GM18502 (cell line): ENCODE measurements around the gene ENTR1.
A peak's percentile ranks its signal among the peaks of the same experiment; 100 is the strongest.
"Not testable (repeated sequence)": the region's sequence is repeated elsewhere in the genome, so short reads cannot be mapped to it uniquely, and the experiment has no call there.

Experiments used
- ATAC-seq: cut with Tn5 transposase; IDR thresholded peaks from one replicate; pipeline ENCODE4 v1.9.1; 2021; ENCODE audit warnings: mild to moderate bottlenecking; ENCODE audit not compliant: unreplicated experiment, poor library complexity

The ENTR1 gene

DNA sequence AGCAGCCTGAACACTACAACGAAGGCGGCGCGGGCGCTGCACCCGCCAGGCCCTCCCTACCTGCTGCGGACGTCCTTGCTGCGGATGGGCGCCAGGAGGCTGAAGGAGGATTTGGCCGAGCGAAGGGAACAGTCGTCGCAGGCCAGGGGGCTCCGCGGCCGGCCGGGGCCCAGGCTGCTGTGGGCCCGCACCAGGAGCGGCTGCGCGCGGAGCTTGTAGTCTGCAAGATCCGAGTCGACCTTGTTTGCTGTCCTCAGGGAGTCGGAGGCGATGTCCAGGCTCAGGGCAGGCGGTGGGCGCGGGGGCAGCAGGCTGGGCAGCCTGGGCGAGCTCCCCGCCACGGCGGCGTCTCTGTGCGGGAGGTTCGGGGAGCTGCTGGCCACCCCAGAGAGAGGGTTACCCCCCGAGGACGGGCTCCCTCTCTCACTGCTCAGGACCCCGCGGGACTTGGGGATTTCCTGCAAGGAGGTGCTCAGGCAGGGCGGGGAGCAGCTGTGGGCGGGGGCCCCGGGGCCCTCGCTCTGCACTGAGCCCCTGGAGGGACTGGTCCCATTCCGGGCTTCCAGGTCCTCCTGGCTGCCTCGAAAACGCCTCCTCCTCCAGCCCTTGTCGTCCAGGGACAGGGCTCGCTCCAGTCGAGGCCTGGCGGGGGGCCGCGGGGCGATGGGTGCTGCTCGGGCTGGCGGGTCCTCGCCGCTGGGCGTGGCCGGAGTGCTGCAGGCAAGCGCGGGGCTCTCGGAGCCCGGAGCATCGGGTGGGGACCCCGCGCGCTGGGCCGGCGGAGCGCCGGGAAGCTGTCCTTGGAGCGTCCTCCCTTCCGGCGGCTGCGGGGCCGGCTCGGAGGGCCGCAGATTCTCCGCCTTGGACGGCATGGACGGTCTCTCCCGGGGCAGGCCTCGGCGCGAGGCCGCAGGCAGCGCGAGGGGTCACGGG lies 28.4 kb upstream of the ENTR1 start:
- ATAC-seq = peak; percentile 52

DNA sequence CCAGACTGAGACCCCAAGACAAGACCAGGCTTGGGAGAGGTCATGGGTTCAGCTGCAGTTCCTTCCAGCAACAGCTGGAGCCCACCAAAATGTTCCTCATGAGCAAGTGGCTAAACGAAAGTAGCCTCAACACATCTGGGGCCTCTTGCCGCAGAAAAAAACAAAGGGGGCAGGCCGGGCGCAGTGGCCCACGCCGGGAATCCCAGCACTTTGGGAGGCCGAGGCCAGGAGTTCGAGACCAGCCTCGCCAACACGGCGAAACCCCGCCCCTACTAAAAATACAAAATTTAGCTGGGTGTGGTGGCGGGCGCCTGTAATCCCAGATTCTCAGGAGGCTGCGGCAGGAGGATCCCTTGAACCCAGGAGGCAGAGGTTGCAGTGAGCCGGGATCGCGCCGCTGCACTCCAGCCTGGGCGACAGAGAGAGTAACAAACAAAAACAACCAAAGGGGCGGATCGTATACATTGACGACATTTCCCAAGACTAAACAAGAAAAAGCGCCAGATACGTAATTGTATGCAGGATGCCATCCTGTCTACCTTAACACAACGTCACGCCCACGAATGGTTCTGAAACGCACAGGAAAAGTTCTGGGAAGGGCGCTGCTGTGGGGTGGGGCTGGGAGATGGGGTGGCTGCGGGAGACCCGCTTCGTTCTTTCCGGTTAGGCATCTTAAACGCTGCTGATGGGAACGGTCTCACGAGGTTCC lies 27.6 kb upstream of the ENTR1 start:
- no peak for ATAC-seq

GRCh38 chr9:136437430-136437829 lies 27.0 kb upstream of the ENTR1 start:
- no peak for ATAC-seq

DNA sequence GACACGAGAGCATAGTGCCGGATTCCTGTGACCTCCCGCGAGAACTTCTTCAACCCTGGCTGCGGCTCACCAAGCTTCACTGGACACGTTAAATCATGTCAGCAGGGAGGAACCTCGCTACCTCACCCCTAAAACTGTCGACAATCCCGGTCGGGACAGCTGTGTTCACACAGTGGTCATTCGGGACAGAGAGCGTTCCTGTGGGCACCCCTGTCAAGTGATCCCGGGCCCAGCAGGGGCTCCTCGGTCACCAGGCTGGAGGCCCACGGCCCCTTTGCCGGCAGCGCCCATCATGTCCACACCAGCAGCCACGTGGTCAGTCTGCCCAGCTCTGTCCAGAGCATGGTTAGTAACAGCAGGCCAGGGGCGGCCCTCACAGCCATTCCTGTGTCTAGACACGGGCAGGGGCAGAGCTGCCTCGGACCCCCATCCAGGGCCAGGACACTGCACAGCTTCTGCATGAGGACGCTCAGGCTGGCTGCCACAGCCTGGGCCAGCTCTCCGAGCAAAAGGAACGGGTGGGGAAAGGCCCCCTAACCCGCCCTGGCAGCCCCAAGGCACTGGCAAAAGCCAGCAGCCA lies 25.7 kb upstream of the ENTR1 start:
- no peak for ATAC-seq

DNA sequence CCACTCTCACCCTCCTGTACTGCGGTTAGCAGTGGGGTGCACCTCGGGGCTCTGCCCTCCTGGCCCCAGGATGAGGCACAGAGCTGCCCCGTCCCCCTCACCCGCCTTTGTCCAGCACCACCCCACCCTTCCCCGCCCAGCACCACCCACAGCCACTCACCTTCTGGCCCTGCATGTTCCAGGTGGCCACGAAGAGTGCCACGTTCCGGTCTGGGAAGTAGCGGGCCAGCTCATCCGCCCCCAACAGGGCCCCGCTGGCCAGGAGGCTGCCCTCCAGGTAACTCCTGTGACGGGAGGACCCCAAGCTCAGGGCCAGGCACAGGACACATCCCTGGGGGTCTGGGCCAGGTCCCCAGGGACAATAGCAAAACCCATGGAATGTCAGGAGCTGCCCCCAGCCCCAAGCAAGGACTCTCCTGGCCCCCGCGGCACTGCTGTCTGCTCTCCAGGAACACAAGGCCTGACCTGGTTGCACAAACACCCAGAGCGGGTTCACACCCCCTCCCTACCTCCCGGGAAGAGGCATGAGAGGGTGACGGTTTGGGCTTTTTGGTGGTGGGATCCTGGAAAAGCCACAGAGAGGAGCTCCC lies 24.3 kb upstream of the ENTR1 start:
- no peak for ATAC-seq

- no peak for ATAC-seq
Observed at GRCh38 chr9:136433849-136434579, 23.6 kb upstream of the ENTR1 start.

- ATAC-seq = no peak
Observed at GRCh38 chr9:136433043-136433715, 22.8 kb upstream of the ENTR1 start.

- no peak for ATAC-seq
Observed at GRCh38 chr9:136432591-136432990, 22.2 kb upstream of the ENTR1 start.

GRCh38 chr9:136431782-136432350 lies 21.5 kb upstream of the ENTR1 start:
- ATAC-seq = no peak

DNA sequence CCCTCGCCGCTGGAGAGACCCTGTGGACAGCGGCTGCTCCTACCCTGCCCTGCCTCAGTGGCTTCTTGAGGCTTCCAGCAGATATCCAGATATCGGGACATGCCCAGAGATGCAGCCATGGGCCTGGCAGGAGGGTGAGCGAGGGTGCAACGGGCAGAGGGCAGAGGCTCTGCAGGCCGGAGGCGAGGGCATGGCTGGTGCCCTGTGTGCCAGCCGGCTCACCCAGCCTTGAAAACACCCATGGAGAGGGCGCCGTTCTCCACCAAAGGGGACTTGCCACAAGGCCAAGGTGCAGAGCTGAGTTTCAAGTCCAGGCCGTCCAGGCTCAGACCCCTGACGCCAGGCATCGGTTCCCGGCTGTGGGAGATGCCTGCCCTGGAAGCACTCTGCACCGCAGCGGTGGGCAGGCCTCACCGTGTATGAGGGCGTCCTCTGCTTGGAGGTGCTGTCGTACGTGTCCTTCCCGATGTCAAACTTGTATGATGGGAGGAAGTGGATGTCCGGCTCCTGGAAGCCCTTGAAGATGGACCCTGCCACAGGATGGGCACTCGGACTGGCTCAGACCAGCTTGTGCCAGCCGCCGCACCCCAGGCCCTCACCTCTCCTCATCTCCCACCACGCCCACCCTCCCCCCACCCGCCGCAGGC lies 20.3 kb upstream of the ENTR1 start:
- ATAC-seq = no peak

DNA sequence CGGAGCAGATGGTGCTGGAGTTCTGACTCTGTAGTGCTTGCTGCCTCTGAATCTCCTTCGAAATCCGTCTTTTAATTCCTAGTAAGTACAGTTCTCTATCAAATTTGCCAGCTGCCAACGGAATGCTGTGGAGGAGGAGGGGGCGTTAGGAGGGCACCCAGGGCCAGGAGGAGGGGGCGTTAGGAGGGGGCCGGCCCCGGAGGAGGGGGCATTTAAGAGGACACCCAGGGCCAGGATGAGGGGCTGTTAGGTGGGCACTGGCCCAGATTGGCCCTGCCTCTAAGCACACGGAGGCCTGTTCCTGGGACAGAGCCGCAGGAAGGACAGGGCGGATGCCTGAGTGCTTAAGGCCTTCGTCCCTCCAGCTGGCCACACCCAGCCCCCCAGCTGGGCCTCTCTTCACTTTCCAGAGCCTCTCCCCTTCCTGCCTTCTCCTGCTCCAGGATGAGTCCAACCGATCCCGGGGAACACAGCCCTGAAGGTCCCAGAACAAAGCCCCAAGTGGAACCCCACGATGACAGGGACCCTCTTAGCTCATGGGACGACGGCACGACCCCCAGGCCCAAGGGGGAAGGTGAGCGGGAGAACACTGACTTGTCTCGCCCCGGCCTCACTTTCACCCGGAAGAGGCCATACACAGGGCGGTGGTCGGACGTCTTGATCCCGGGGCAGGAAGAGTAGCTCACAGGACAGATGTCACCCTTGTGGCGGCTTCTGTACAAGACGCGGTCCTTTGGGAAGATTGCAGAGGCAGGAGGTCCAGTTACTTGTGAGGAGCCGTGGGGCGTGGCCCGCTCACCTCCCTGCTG lies 19.5 kb upstream of the ENTR1 start:
- no peak for ATAC-seq

DNA sequence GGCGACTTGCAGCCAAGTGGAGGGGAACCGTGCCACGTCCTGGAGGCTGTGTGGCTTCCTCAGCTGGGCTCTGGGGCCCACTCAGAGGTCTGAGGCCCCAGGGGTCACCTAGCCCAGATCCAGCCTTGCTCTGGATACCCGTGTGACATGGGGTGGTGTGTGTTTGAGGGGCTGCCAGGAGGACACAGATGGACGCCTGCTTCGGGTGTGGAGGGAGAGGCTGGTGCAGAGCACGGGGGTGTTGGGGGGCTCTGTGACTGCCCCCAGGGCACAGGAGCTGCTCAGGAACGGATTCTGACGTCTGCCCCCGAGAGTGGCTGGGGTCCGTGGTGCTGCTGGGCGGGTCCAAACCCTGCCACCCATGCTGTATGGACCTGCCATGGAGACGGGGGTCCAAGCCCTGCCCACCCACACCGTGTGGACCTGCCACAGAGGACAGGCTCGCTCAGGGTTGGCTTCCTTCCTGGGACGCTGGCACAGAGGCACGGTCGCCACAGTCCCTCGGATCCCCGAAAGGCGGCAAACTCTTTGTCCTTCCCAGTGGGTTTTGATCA lies 18.7 kb upstream of the ENTR1 start:
- no peak for ATAC-seq

GRCh38 chr9:136426787-136427186 lies 16.4 kb upstream of the ENTR1 start:
- ATAC-seq = no peak

DNA sequence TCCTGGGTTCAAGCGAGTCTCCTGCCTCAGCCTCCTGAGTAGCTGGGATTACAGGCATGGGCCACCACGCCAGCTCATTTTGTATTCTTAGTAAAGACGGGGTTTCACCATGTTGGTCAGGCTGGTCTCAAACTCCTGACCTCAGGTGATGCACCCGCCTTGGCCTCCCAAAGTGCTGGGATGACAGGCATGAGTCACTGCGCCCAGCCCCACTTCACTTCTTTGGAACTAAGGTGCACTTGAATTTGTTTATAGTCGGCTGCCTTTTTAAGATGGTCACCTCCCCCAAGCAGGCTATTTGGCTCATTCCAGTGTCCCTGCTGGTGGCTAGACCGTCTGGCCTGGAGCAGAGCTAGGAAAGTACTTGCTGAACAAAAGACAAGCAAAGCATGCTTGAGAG lies 15.0 kb upstream of the ENTR1 start:
- ATAC-seq = not testable (repeated sequence)

- ATAC-seq = no peak
Observed at GRCh38 chr9:136424750-136425362, 14.4 kb upstream of the ENTR1 start.

DNA sequence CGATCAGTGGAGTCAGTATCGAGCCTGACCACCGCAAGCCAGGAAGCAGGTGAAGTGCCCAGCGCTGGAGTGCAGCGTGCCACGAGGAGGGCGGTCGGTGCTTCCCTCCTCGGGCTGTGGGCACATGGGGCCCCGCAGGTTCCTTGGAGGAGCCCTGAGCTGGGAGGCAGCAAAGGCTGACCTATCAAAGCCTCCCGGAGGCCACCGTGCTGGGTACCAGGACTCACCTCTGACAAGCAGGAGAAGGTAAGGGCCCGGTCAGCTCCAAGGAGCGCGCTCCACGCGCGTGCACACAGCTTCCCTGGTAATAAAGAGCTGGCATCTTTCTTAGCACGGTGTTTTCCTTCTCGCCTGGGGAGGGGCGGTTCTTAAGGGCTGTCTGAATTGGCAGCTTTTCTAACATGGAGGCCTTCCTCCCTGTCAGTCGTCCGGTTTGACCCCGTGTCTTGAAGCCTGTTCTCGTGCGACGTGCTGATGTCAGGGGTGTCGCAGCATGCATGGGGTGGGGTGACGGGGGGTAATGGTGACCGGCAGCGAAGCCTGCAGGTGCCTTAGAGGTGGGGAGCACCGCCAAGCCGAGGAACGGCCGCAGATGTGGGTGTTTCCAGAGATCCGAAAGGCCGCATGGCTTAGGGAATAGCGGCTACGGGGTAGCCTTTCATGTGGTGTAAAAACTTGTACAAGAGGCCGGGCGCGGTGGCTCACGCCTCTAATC lies 13.2 kb upstream of the ENTR1 start:
- ATAC-seq = no peak

GRCh38 chr9:136422876-136423275 lies 12.5 kb upstream of the ENTR1 start:
- ATAC-seq = no peak
